GM12865 (cell line): Measurements from ENCODE around the gene P3R3URF.
A peak's percentile ranks its signal among the peaks of the same experiment; 100 is the strongest.

ENCODE experiments used
- DNase-seq: peaks from one replicate; pipeline ENCODE4 v3.0.0; 2010; ENCODE audit warnings: low read depth
- H3K4me3 ChIP-seq: 2 replicates; pipeline ENCODE4 v1.5.1; 2011; ENCODE audit warnings: mild to moderate bottlenecking, low read depth, low read length, control low read depth
- CTCF ChIP-seq: IDR thresholded peaks from 2 replicates; pipeline ENCODE4 v1.5.1; 2011; ENCODE audit warnings: low read length, control low read depth, low read depth, inconsistent platforms; ENCODE audit not compliant: insufficient read depth; ENCODE audit errors: missing control alignments

Gene P3R3URF

GRCh38 chr1:46188295-46189030, 12.2 kb upstream of the P3R3URF start:
- TF ChIP-seq CTCF, result no peak

DNA sequence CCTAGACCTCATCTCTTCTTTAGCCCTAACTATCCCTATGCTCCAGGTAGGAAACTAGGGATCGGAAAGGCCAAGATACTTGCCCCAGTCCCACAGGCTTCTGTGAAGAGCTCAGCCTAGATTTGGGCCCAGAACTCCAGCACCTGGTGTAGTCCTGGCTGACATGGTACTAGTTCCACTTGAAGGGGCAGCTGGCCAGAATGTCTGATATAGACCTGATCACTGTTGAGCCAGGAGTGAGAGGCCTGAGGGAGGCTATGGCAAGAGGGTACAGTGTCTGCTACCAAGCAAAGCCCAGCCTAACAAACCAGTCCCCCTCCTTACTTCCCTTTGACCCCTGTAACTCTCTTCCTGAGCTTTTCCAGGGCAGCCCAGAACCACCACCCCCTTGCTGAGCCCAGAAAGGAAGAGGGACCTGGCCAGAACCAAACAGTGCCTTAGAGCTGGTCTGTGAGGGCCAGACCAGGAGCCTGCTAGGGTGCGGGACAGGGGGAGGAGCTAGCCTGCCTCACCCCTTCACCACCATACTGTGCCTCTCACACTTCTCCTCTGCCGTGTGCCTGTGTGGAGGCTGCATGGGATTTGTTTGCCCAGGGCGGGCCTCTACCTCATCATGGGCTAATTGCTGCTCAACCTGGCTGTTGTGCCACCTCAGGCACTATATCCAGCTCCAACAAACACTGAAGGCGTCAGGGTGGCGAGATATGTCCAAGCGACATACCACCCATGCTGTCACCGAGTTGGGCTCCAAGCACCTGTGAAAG, 11.0 kb upstream of the P3R3URF start:
- no peak for TF ChIP-seq CTCF
- H3K4me3 ChIP-seq, result no peak overlapping the region
- DNase-seq, result no peak

More at GRCh38 chr1:46188295-46189030, 12.2 kb upstream of the P3R3URF start:
- DNase-seq, result no peak
- H3K4me3 ChIP-seq, result no peak overlapping the region

DNA sequence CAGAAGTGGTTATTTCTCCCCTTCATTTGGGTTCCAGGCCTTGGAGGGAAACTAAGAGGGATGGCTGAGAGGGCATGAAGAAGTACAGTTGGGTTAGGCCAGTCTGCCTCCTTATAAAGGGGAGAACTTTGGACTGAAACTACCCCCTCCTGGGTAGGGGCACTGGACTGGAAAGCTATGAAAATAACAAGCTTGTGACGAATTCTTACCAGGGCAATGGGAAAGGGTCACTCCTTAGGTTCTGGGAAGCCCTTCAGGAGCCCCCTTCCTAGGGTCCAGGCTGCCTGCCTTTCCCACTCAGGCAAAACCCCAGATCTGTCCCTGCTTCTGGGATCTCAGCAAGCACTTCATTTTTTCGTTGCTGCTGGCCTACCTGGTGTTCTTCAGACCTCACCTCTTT, 9.8 kb upstream of the P3R3URF start:
- TF ChIP-seq CTCF, result no peak
- H3K4me3 ChIP-seq, result no peak overlapping the region
- DNase-seq, result no peak

DNA sequence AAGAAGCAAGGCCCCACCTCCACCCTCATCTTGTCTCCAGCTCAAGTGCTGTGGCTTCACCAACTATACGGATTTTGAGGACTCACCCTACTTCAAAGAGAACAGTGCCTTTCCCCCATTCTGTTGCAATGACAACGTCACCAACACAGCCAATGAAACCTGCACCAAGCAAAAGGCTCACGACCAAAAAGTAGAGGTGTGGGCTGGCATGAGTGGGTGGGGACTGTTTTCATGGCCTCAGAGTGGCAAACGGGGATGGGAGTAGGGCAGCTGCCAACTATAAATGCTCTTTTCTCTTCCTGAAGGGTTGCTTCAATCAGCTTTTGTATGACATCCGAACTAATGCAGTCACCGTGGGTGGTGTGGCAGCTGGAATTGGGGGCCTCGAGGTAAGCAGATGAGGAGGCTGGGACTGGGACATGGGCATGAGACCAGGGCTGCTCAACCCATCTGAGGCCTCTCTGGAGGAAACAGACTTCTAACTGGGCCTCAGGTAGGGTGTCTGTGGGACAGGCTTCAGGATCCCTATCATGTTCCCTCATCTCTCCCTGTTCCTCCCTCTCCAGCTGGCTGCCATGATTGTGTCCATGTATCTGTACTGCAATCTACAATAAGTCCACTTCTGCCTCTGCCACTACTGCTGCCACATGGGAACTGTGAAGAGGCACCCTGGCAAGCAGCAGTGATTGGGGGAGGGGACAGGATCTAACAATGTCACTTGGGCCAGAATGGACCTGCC, 8.8 kb upstream of the P3R3URF start:
- no peak for TF ChIP-seq CTCF
- H3K4me3 ChIP-seq, result no peak overlapping the region
- no peak for DNase-seq

DNA sequence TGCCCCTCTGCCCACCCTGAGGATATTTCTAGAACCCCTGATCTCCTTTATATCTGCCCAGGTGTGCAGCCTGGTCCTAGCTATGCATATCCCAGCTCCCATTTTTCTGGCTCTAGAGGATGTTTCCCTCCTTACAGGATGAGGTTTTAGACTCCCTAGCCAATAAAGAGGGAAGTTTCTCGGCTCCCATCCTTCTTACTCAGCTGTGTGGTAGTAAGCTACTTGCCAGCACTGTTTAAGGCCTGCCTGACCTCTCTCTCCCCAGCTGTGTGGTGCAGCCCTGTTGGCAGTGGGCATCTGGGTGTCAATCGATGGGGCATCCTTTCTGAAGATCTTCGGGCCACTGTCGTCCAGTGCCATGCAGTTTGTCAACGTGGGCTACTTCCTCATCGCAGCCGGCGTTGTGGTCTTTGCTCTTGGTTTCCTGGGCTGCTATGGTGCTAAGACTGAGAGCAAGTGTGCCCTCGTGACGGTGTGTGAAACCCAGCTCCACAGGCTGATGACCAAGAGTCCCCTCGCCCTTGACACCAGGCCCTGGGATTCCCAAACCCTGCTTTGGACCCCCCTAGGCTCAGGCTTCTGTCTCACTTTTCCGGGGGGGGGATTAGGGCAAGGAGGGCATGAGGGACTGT, 7.8 kb upstream of the P3R3URF start:
- DNase-seq, result peak; percentile 70
- no peak for TF ChIP-seq CTCF

GRCh38 chr1:46183079-46183847, 7.0 kb upstream of the P3R3URF start:
- no peak for TF ChIP-seq CTCF
- DNase-seq, result no peak
- H3K4me3 ChIP-seq, result no peak overlapping the region

More for the DNA sequence above, 7.8 kb upstream of the P3R3URF start:
- H3K4me3 ChIP-seq, result no peak overlapping the region
